ENCODE data around the gene STX1B. TPM values are rescaled to one million over a fixed set of nuclear protein-coding genes. Genes with fewer than 3 reads are reported as not detected.

Gene STX1B
- polyA plus RNA-seq, 3 donors, result 1.7 TPM; not detected in 2

GRCh38 chr16:31036691-31037090 lies 26.3 kb upstream of the STX1B start:
- Histone ChIP-seq H3K9me3 (replicated peaks in 1 of 2; ENCODE audit: control insufficient read depth in 1 of 2, insufficient read depth in 1 of 2, low read length in 2 of 2) (no peaks in the 10 kb centered on the region), H3K27ac (ENCODE audit: low read depth in 1 of 2, low read length in 2 of 2) (peak overlapping the region in 1 of 2 donors; percentile 69), H4K20me1 (ENCODE audit: insufficient read depth, low read length) (peaks cover 22% of the 10 kb centered on the region), H3K4me1 (ENCODE audit: control insufficient read depth in 1 of 2, insufficient read depth in 2 of 2, low read length in 2 of 2) (peaks cover 38 to 44% of the 10 kb centered on the region in 2 donors), H3K4me2 (replicated peaks; ENCODE audit: extremely low read depth, low read length, poor library complexity, severe bottlenecking) (peak overlapping the region; percentile 28), H3K79me2 (ENCODE audit: insufficient read depth, low read length) (peaks cover 27% of the 10 kb centered on the region), H2AFZ (ENCODE audit: insufficient read depth, low read depth, low read length, poor library complexity, severe bottlenecking) (no peak overlapping the region), H3K27me3 (ENCODE audit: control insufficient read depth in 2 of 2, insufficient read depth in 2 of 2, low read length in 2 of 2) (no peaks in the 10 kb centered on the region), H3K4me3 (replicated peaks in 1 of 3; ENCODE audit: low read depth in 2 of 3, low read length in 3 of 3) (peak overlapping the region in 1 of 3 experiments; percentile 27), H3K9ac (ENCODE audit: insufficient read depth, low read length, poor library complexity, severe bottlenecking) (peak overlapping the region; percentile 30), H3K36me3 (replicated peaks in 1 of 2; ENCODE audit: control insufficient read depth in 1 of 2, insufficient read depth in 2 of 2, low read length in 2 of 2) (peaks cover 37 to 47% of the 10 kb centered on the region in 2 donors)
- DNase-seq, result peak; percentile 44 to 59 (median 49)
- peaks cover 0 to 6% (median 0%) of the 10 kb centered on the region in 7 donors for H3K9me3 Mint-ChIP-seq
- WGBS (ENCODE audit: insufficient coverage), result no CpG with 5 or more reads among the region's 2 CpGs
- H3K27me3 Mint-ChIP-seq (ENCODE audit: low read depth in 3 of 3), result peaks cover 0 to 2% (median 2%) of the 10 kb centered on the region in 3 donors
- no peak for TF ChIP-seq CTCF (IDR thresholded peaks at IDR 0.05)
- H3K27ac Mint-ChIP-seq, result peak overlapping the region; percentile 10 to 91 (median 79)
- peaks cover 48 to 55% of the 10 kb centered on the region in 2 donors for H3K36me3 Mint-ChIP-seq
- intact Hi-C loops (cut with micrococcal nuclease), result no loop called here
- peaks cover 32% of the 10 kb centered on the region for H3K4me1 Mint-ChIP-seq
- peak overlapping the region; percentile 32 to 37 for H3K4me3 Mint-ChIP-seq

- Mint-ChIP-seq H3K27ac (peak overlapping the region; percentile 97 to 99 (median 99)), H3K9me3 (peaks cover 0 to 2% (median 0%) of the 10 kb centered on the region in 7 donors), H3K36me3 (peaks cover 26 to 28% of the 10 kb centered on the region in 2 donors), H3K4me3 (peak overlapping the region; percentile 94 to 95), H3K4me1 (peaks cover 34% of the 10 kb centered on the region), H3K27me3 (ENCODE audit: low read depth in 3 of 3) (peaks cover 0 to 3% (median 2%) of the 10 kb centered on the region in 3 donors)
- H4K20me1 ChIP-seq (ENCODE audit: insufficient read depth, low read length), result peaks cover 22% of the 10 kb centered on the region
- TF ChIP-seq CTCF (IDR thresholded peaks at IDR 0.05), result no peak
- no peaks in the 10 kb centered on the region for H3K27me3 ChIP-seq (ENCODE audit: control insufficient read depth in 2 of 2, insufficient read depth in 2 of 2, low read length in 2 of 2)
- WGBS (ENCODE audit: insufficient coverage), result 1% methylated on average over 33 of the region's 47 CpGs
- DNase-seq, result peak; percentile 79 to 87 (median 81)
- H3K9me3 ChIP-seq (replicated peaks in 1 of 2; ENCODE audit: control insufficient read depth in 1 of 2, insufficient read depth in 1 of 2, low read length in 2 of 2), result no peaks in the 10 kb centered on the region
- H3K4me1 ChIP-seq (ENCODE audit: control insufficient read depth in 1 of 2, insufficient read depth in 2 of 2, low read length in 2 of 2), result peaks cover 38 to 45% of the 10 kb centered on the region in 2 donors
- peak overlapping the region; percentile 85 for H3K4me2 ChIP-seq (replicated peaks; ENCODE audit: extremely low read depth, low read length, poor library complexity, severe bottlenecking)
- H3K9ac ChIP-seq (ENCODE audit: insufficient read depth, low read length, poor library complexity, severe bottlenecking), result peak overlapping the region; percentile 92
- H3K27ac ChIP-seq (ENCODE audit: low read depth in 1 of 2, low read length in 2 of 2), result peak overlapping the region; percentile 97 to 100
- peaks cover 16 to 21% of the 10 kb centered on the region in 2 donors for H3K36me3 ChIP-seq (replicated peaks in 1 of 2; ENCODE audit: control insufficient read depth in 1 of 2, insufficient read depth in 2 of 2, low read length in 2 of 2)
- H2AFZ ChIP-seq (ENCODE audit: insufficient read depth, low read depth, low read length, poor library complexity, severe bottlenecking), result peak overlapping the region; percentile 70
- H3K4me3 ChIP-seq (replicated peaks in 1 of 3; ENCODE audit: low read depth in 2 of 3, low read length in 3 of 3), result peak overlapping the region; percentile 52 to 96 (median 70)
- intact Hi-C loops (cut with micrococcal nuclease), result loop anchor here (1.0 to 5.0 kb wide), 7 partner anchors 19 to 833 kb away; partner anchors contain the start of genes VKORC1 (in 1 of the 2), ZNF646 (in 1 of the 2) and ZNF668 (in 1 of the 2)
- H3K79me2 ChIP-seq (ENCODE audit: insufficient read depth, low read length), result peaks cover 27% of the 10 kb centered on the region
Measured at GRCh38 chr16:31033709-31034492, 23.5 kb upstream of the STX1B start.

Data from CD14-positive monocyte (primary cell).